ENCODE results near the gene RTN4RL1.
A peak's percentile ranks its signal among the peaks of the same experiment; 100 is the strongest.

The RTN4RL1 gene

GRCh38 chr17:1969712-1970111 is 55.4 kb downstream of the RTN4RL1 start:
- H3K9me3 ChIP-seq (ENCODE audit: control insufficient read depth, insufficient read depth, low read depth, low read length): no peaks in the 10 kb centered on the region
- TF ChIP-seq ZNF561 (tag by site-specific recombination; IDR thresholded peaks at IDR 0.05; ENCODE audit: borderline replicate concordance) (no peak), ZEB2 (tag by site-specific recombination; IDR thresholded peaks at IDR 0.05) (no peak), ZNF544 (tag by site-specific recombination; IDR thresholded peaks at IDR 0.05) (no peak), ZFHX2 (tag by site-specific recombination; conservative IDR thresholded peaks at IDR 0.05) (no peak), ZNF701 (tag by site-specific recombination; IDR thresholded peaks at IDR 0.05) (no peak), ZNF449 (tag by site-specific recombination; IDR thresholded peaks at IDR 0.05) (no peak), ZIC2 (tag by site-specific recombination; IDR thresholded peaks at IDR 0.05) (peak; percentile 82), ZBTB49 (tag by site-specific recombination; IDR thresholded peaks at IDR 0.05; ENCODE audit: low read depth) (no peak), ZNF654 (tag by site-specific recombination; IDR thresholded peaks at IDR 0.05; ENCODE audit: low read depth) (no peak), ZNF560 (tag by site-specific recombination; IDR thresholded peaks at IDR 0.05; ENCODE audit: borderline replicate concordance) (no peak), ZNF473 (tag by site-specific recombination; IDR thresholded peaks at IDR 0.05) (no peak), SETDB1 (IDR thresholded peaks at IDR 0.05; ENCODE audit: insufficient read length, low read length) (peak; percentile 72)
- H3K4me3 ChIP-seq (ENCODE audit: low read depth, low read length): no peak overlapping the region
- CTCF ChIA-PET: interaction anchor here (0.5 to 1.3 kb wide), 2 partner anchors 55 to 384 kb away, joined by 3 read pairs; partner anchors contain the start of gene RTN4RL1
- no peak overlapping the region for H3K27ac ChIP-seq (ENCODE audit: extremely low read depth, low read depth, low read length)
- no peaks in the 10 kb centered on the region; the same call in 1 of the 2 replicates for H3K4me1 ChIP-seq (ENCODE audit: control insufficient read depth, insufficient read depth, low read length)
- H3K36me3 ChIP-seq (ENCODE audit: control insufficient read depth in 2 of 2, insufficient read depth in 1 of 2, low read length in 2 of 2): no peaks in the 10 kb centered on the region
- POLR2A ChIA-PET: interaction anchor here (0.6 kb wide), 1 partner anchor 45 kb away, joined by 3 read pairs; no protein-coding TSS in a partner anchor

- TF ChIP-seq ZNF138 (tag by site-specific recombination; IDR thresholded peaks at IDR 0.05; ENCODE audit: borderline replicate concordance) (no peak), ZNF658 (tag by site-specific recombination; IDR thresholded peaks at IDR 0.05) (no peak), KLF1 (tag by site-specific recombination; IDR thresholded peaks at IDR 0.05) (peak; percentile 63), KLF8 (tag by site-specific recombination; IDR thresholded peaks at IDR 0.05) (no peak), ZNF16 (tag by site-specific recombination; IDR thresholded peaks at IDR 0.05; ENCODE audit: low read depth) (no peak), EGR2 (tag by site-specific recombination; IDR thresholded peaks at IDR 0.05; ENCODE audit: low read depth) (0 out of 2 replicates have a peak, but pooled peaks have one; percentile 28), GLI4 (tag by site-specific recombination; IDR thresholded peaks at IDR 0.05) (no peak), CTCF (tag by site-specific recombination; IDR thresholded peaks at IDR 0.05) (no peak), ZNF449 (tag by site-specific recombination; IDR thresholded peaks at IDR 0.05) (peak; percentile 39; the same call in 1 of the 2 replicates), ZNF488 (tag by site-specific recombination; IDR thresholded peaks at IDR 0.05) (no peak), ZFHX2 (tag by site-specific recombination; conservative IDR thresholded peaks at IDR 0.05) (0 out of 2 replicates have a peak, but pooled peaks have one; percentile 39)
- Histone ChIP-seq H3K36me3 (ENCODE audit: control insufficient read depth in 2 of 2, insufficient read depth in 1 of 2, low read length in 2 of 2) (no peaks in the 10 kb centered on the region; a peak in 1 of 3 replicates), H3K4me1 (ENCODE audit: control insufficient read depth, insufficient read depth, low read length) (no peaks in the 10 kb centered on the region; the same call in 1 of the 2 replicates), H3K27ac (ENCODE audit: extremely low read depth, low read depth, low read length) (no peak overlapping the region), H3K4me3 (ENCODE audit: low read depth, low read length) (no peak overlapping the region), H3K9me3 (ENCODE audit: control insufficient read depth, insufficient read depth, low read depth, low read length) (no peaks in the 10 kb centered on the region)
- CTCF ChIA-PET: no interaction called here
- POLR2A ChIA-PET: interaction anchor here (1.9 kb wide), 1 partner anchor 58 kb away, joined by 10 read pairs; the partner anchor contains the start of gene RTN4RL1
Observed at GRCh38 chr17:1967213-1967612, 57.9 kb downstream of the RTN4RL1 start.

Data from HEK293 (cell line).